NCI-H446 (cell line): ENCODE results near the gene ME2.
"Not testable (repeated sequence)": the region's sequence is repeated elsewhere in the genome, so short reads cannot be mapped to it uniquely, and the experiment has no call there.

Experiments used
- DNase-seq, 2 experiments: peaks; one replicate each; lab custom pipeline; 2025; lab: John Stamatoyannopoulos, UW

ME2 gene

GRCh38 chr18:50861617-50862016 is 17.3 kb upstream of the ME2 start:
- no peak for DNase-seq

DNA sequence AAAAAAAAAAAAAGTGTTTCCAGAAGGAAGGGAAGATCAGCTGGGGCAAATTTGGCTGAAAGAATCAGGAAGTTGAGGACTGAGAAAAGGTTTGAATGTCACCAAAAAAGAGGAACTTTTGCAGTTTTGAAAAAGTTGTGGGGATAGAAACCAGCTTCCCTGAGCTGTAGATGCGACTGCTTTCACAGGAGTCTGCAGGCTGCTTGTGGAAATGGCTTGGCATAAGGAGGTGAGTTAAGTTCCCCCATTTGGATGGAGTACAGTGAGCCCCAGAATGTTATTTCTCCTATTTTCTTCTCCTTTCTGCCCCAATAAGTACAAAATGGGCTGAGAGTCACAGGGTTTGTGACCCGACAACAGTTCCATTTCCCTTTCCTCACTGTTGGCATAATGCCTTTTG is 16.5 kb upstream of the ME2 start:
- no peak for DNase-seq

DNA sequence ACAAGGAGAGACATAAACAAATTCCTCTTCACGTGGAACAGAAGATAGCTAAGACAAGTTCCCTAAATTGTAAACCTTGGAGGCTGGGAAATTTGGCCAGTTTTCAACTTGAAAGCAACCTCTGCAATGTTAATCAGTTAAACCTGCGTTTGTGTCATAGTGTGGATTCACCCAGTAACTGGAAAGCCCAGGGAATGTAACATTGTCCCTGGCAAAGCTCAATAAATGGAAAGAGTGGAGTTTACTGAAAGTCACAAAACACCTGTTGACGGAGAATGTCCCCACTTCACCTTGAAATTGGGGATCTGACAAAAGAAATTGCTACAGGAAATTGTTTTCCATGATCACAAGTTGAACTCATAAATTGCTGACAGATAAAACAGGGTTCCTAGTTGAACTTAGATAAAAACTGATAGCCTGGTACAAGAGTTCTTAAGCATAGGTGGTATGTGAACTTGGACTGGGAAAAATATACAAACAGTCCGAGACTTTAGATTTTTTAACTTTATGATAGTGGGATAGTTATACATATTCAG is 15.0 kb upstream of the ME2 start:
- no peak for DNase-seq

- peak in 1 of 2 experiments; percentile 16 for DNase-seq
Observed at GRCh38 chr18:50866765-50867164, 12.2 kb upstream of the ME2 start.

DNA sequence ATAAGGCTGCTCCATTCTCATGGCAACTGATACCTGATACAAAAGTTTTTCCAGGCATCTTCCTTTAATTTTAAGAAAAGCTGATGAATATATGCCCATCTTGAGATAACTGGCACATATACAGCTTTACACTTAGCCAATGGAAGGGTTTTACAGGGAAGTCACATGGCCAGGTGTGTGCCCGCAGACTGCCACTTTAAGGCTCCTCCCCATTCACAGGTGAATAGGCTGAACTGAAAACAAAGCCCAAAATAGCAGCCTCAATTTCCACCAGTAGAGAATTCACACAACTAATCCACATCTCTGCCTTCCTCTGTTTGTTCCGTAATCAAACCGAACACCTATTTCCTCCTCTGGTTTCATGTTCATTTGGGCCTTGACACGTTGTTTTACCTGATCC is 9.8 kb upstream of the ME2 start:
- no peak for DNase-seq

- DNase-seq = no peak
Observed at GRCh38 chr18:50870138-50870845, 8.6 kb upstream of the ME2 start.

- DNase-seq = no peak
Observed at GRCh38 chr18:50871846-50872245, 7.1 kb upstream of the ME2 start.

DNA sequence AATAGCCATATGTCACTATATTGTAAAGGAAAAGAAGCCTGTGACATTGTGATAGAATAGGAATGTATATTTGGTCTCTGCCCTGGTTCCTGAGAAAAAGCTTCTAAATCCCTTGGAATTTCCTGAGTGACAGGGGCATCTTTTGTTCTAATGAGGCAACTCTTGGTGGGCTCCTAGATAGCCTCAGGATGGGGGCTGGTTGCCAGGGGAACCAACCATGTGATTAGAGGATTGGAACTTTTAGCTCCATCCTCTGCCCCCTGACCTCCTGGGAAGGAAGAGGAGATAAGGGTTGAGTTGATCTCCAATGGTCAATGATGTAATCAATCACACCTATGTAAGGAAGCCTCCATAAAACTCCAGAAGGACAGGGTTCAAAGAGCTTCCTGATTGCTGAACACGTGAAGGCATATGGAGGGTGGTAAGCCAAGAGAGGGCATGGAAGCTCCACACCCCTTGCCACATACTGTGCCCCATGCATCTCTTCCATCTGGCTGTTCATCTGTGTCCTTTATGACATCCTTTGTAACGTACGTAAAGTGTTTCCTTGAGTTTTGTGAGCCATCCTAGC is 2.9 kb upstream of the ME2 start:
- DNase-seq = no peak

- no peak for DNase-seq
Observed at GRCh38 chr18:50877545-50878265, 1.2 kb upstream of the ME2 start.

- peak in 1 of 2 experiments; percentile 34 for DNase-seq
Observed at GRCh38 chr18:50879302-50880118, 592 bp downstream of the ME2 start.

GRCh38 chr18:50880119-50880465 is 1.2 kb downstream of the ME2 start:
- DNase-seq = no peak

- DNase-seq = not testable (repeated sequence)
Observed at GRCh38 chr18:50880944-50881343, 2.0 kb downstream of the ME2 start.

DNA sequence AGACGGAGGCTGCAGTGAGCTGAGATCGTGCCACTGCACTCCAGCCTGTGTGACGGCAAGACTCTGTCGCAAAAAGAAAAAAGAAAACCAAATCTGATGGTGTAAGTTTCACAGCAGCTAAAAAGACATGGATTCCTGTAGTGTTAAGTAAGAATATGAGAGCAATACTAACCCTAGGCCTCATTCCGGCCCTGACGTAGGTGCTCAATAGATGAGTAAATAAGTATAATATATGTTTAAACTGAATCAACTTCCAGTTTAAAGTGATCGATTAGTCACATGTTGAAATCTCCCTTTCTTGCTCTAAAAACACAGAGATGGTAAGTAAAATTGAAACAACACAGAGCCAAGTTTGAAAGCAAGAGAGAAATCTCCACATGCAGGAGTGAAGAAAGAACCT is 8.0 kb downstream of the ME2 start:
- no peak for DNase-seq

DNA sequence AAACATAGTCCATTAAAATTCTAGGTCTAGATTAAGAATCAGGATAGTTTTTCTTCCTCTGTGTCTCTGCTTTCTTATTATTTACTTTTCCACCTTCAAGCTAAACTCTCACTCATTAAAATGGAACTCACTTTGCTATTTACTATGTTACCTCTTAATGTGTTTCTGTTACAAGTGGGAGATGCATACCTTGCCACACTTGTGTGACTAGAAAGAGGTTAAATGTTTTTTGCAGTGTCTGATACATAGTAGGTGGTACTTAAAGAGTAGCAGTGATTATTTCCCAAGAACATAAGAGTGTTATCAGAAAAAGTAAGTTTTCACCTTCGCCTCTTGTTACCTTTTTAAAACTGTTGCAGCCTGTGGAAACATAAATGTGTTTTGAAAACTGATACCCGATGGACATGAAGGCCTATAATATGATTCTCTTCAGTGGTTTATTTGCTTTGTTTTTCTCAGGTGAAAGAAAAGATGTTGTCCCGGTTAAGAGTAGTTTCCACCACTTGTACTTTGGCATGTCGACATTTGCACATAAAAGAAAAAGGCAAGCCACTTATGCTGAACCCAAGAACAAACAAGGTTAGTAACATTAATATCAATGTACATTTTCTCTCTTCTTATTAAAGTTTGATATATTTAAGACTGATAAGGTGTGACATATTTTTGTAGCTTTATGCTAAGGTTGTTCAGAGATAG is 16.6 kb downstream of the ME2 start:
- DNase-seq = no peak

- no peak for DNase-seq
Observed at GRCh38 chr18:50896093-50896492, 17.2 kb downstream of the ME2 start.

DNA sequence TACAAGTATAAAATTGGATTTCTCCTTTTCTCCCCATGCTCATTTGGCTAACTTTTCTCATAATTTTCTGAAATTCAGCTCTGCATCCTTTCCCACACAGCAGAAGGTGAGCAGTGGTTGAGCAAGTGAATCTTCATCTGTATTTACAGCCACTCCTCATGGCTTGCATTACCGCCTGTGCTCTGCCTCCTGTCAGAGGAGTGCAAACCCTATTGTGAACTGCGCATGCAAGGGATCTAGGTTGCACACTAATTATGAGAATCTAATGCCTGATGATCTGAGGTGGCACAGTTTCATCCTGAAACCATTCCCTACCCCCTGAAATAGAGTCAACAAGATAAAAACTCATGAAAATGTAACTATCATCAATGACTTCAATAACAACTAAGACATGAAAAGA is 20.0 kb downstream of the ME2 start:
- no peak for DNase-seq

DNA sequence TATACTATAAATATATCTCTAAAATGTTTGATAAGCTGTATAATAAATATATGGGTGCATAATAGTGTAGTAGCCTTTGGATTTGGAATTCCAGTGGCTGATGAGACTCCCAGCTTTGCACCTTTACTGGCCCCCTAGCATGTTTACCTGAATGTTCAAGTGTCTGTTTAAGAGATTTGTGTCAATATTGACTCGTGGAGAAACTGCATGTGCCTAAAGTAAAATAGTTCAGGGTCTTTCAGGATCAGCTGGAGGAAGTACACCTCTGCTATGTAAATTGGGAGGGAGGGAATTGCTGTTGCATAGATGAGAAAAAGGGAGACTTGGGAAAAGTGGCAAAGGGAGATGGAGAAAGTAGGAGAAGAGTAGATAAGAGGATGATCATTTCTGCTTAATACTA is 23.9 kb downstream of the ME2 start:
- no peak for DNase-seq

DNA sequence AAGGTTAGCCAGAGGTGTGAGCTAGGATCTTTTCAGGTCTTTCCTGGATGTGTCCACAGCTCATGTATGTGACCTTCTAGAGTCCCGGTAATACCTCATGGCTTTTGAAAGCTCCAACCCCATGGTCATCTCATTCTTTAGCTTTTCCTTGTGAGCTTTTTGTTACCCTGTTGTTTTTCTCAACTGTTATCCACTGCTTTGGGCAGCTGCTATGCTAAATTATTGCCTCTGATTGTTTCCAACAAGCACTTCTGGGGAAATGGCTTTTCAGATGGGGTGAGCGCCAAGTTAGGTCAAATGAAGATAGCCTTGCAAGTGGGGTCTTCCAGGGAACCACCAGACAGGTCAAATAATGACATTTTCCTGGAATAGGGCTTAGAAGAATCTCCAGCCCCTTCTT is 27.9 kb downstream of the ME2 start:
- no peak for DNase-seq

DNA sequence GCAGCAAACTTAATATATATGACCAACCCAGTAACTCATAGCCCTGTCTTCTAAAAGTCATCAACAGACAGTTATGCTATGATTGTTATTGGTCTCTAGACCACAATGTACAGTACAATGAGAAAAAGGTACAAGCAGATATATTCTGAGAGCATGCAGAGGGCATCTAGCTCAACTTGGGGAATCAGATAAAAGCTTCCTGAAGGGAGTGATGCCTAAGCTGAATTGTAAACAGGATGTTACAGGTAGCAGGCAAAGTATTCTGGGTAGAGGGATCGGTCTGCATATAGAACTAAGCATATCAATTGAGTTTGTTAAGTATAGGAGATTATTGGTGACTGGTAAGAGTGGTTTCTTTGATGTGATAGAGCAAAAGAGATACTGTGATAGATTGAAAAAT is 30.3 kb downstream of the ME2 start:
- no peak for DNase-seq

- no peak for DNase-seq
Observed at GRCh38 chr18:50911006-50911405, 32.1 kb downstream of the ME2 start.

DNA sequence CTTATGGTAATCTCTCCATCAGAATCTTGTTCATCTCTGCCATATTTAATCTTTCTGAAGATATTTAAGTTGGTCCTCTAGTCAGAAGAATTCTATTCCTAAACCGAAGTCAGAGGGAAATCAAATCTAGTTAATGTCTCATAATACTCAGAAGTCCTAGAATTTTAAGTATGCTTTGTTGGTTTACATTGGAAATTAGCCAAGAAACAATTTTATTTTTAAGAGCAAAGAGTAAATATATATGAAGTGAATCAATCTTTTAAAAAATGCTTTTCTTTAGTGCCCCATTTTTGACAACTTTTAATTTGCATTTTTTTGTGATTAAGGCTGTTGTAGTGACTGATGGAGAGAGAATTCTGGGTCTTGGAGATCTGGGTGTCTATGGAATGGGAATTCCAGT is 38.1 kb downstream of the ME2 start:
- no peak for DNase-seq

- DNase-seq = no peak
Observed at GRCh38 chr18:50918153-50918552, 39.2 kb downstream of the ME2 start.
